ENCODE measurements around the gene ECHS1. TPM values are rescaled to one million over a fixed set of nuclear protein-coding genes. Genes with fewer than 3 reads are reported as not detected.
"Not testable (repeated sequence)": the region's sequence is repeated elsewhere in the genome, so short reads cannot be mapped to it uniquely, and the experiment has no call there.

Gene ECHS1
- total and polyA plus RNA-seq, 10 of the 15 experiments (the other 5 are each of a cell fraction or from before 2014, with no cell fraction given): 32.7 to 164 (median 62.4) TPM

- TF ChIP-seq NFYA (IDR thresholded peaks at IDR 0.05; ENCODE audit: borderline replicate concordance, low read depth, low read length) (no peak), NR2C1 (IDR thresholded peaks at IDR 0.05) (no peak), NFXL1 (IDR thresholded peaks at IDR 0.05; ENCODE audit: borderline replicate concordance) (no peak), ZNF622 (IDR thresholded peaks at IDR 0.05) (no peak), MEF2B (IDR thresholded peaks at IDR 0.05; ENCODE audit: partially characterized antibody, poor library complexity, severe bottlenecking) (no peak), CREB1 (IDR thresholded peaks at IDR 0.05; ENCODE audit: low read depth) (no peak), KLF5 (IDR thresholded peaks at IDR 0.05; ENCODE audit: partially characterized antibody) (no peak)
- TF ChIP-seq, protein P1, sequence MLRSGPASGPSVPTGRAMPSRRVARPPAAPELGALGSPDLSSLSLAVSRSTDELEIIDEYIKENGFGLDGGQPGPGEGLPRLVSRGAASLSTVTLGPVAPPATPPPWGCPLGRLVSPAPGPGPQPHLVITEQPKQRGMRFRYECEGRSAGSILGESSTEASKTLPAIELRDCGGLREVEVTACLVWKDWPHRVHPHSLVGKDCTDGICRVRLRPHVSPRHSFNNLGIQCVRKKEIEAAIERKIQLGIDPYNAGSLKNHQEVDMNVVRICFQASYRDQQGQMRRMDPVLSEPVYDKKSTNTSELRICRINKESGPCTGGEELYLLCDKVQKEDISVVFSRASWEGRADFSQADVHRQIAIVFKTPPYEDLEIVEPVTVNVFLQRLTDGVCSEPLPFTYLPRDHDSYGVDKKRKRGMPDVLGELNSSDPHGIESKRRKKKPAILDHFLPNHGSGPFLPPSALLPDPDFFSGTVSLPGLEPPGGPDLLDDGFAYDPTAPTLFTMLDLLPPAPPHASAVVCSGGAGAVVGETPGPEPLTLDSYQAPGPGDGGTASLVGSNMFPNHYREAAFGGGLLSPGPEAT (IDR thresholded peaks at IDR 0.05; ENCODE audit: low read depth): no peak
Measured at GRCh38 chr10:133368153-133368552, 5.0 kb downstream of the ECHS1 start (continued).

DNA sequence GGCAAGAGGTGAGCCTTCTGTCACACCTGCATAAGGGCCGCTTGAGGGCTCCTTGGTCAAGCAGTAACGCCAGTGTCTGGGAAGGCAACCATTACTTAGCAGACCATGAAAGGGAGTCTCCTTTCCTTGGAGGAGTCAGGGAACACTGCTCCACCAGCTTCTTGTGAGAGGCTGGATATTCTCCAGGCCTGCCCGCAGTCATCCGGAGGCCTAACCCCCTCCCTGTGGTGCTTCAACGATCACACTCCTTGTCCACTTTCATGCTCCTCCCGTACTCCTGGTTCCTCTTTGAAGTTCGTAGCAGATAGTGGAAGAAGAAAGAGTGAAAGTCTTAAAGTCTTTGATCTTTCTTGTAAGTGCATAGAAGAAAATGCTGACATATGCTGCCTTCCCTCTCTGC lies 5.7 kb downstream of the ECHS1 start:
- H4K20me1 ChIP-seq (ENCODE audit: control insufficient read depth, insufficient read depth); H3K79me2 ChIP-seq (ENCODE audit: control insufficient read depth, insufficient read depth, low read length); H3K4me3 ChIP-seq; DNase-seq (ENCODE audit: low read depth, low spot score); ATAC-seq; FAIRE-seq; RAD21 ChIA-PET (ENCODE audit: unreplicated experiment); in situ Hi-C loops (cut with MboI); H3K9ac ChIP-seq (ENCODE audit: control insufficient read depth, insufficient read depth, low read length); POLR2A ChIA-PET; BruUV-seq (replicated peaks); H3K4me2 ChIP-seq (ENCODE audit: control insufficient read depth, insufficient read depth); H3K27ac ChIP-seq (ENCODE audit: control insufficient read depth, insufficient read depth); H3K27me3 ChIP-seq (replicated peaks in 1 of 2; ENCODE audit: control insufficient read depth in 2 of 2, insufficient read depth in 2 of 2, low read length in 1 of 2); H2AFZ ChIP-seq (ENCODE audit: control insufficient read depth, low read depth, low read length); H3K9me3 ChIP-seq (replicated peaks; ENCODE audit: control insufficient read depth, insufficient read depth, low read length); CTCF ChIA-PET; intact Hi-C loops (cut with micrococcal nuclease; ENCODE audit: unreplicated experiment); H3K4me1 ChIP-seq (ENCODE audit: control insufficient read depth, insufficient read depth, low read length): not testable (repeated sequence)
- SMC1A ChIA-PET (ENCODE audit: uncharacterized antibody, unreplicated experiment): interaction anchor here (1.0 kb wide), 1 partner anchor 11 kb away, joined by 4 read pairs; no protein-coding TSS in a partner anchor
- 73% methylated on average over 5 of the region's 7 CpGs for WGBS (ENCODE audit: insufficient coverage, insufficient replicate concordance, low lambda C conversion rate, missing lambda C conversion rate)
- peaks cover under 1 to 13% of the 10 kb centered on the region in 2 experiments; a peak in 3 of 4 replicates for H3K36me3 ChIP-seq (ENCODE audit: control insufficient read depth in 2 of 2, insufficient read depth in 2 of 2, low read length in 1 of 2)

Measured in GM12878 (cell line).